Hematopoietic multipotent progenitor cell treated with erythropoietin and hydrocortisone succinate and interleukin-3 and kit ligand, for 4 days (in vitro differentiated cells): Measurements from ENCODE around the gene TMEM198.
A peak's percentile ranks its signal among the peaks of the same experiment; 100 is the strongest.

ENCODE experiments used
- DNase-seq: peaks from one replicate; pipeline ENCODE4 v3.0.0-alpha.2; 2015

The TMEM198 gene

DNA sequence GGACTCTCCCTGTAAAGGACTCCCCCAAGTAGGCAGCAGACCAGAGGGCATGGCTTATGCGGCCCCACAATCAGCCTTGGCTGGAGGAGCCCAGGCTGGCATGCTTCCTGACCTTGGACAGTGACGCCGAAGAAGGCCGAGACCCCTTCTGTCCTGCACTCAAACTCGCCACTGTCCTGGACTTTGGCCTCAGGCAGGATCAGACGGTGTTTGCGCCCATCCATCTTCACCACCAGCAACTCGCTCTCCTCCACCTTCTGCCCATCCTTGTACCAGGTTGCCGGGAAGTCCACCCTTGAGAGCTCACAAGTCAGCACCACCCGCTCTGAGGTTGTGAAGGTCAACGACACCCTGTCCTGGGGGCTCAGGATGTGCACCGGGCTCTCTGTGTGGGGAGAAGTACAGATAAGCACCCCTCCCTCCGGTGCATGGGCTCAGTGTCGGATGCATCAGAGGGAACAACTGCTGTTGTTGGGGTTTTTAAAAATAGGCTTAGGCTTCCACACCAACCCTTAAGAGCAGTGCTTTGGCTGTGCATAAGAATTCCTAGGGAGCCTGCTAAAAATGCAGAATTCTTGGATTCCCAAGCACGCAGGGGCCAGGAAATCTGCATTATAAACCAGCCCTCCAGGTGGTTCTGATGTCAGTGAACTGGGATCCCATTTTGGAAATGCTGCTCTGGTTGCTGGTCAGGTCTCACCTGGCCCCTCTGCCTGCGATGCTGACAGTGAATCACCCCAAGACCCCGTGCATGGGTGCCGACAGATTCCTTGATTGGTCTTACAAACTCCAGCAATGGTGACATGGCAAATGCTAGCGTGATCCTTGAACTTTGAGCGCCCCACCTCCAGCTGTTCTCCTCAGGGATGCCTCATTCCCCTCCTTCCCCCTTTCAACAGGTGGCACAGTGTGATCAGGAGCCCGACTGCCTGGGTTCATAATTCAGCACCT lies 21.6 kb downstream of the TMEM198 start:
- DNase-seq, result no peak

DNA sequence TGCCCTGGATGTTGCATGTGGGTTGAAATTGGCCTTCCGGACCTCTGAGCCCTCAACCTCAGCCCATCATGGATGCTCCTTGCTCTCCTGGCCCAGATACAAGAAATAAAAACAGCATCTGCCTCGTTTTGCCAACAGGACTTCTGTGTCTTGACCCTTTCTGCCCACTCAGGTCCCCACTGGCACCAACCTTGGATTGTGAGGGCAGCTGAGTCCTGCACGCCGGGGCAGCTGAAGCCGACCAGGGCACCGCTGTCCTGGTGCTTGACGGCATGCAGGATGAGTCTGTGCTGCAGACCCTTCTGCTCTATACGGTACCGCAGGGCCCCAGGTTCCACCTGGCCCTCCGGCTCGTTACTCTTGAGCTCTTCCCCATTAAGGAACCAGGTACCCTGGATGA lies 22.8 kb downstream of the TMEM198 start:
- DNase-seq, result no peak

DNA sequence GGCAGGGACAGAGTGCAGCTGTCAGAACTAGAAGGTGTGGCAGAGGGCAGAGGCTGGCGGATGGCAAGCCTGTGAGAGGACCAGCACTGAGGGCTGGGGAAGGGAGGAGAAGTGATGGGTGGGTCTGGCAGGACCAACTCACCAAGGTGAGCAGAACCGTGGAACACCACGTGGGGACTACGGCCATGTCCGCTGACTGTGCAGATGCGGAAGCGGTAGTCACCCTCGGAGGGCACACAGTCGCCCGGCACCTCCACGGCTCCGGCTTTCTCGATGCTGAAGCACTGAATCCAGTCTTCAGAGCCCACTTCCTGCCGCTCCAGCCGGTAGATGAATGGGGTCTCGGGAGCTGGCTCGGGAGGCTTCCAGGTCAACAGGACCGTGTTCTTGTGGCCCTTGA lies 23.3 kb downstream of the TMEM198 start:
- DNase-seq, result no peak

DNA sequence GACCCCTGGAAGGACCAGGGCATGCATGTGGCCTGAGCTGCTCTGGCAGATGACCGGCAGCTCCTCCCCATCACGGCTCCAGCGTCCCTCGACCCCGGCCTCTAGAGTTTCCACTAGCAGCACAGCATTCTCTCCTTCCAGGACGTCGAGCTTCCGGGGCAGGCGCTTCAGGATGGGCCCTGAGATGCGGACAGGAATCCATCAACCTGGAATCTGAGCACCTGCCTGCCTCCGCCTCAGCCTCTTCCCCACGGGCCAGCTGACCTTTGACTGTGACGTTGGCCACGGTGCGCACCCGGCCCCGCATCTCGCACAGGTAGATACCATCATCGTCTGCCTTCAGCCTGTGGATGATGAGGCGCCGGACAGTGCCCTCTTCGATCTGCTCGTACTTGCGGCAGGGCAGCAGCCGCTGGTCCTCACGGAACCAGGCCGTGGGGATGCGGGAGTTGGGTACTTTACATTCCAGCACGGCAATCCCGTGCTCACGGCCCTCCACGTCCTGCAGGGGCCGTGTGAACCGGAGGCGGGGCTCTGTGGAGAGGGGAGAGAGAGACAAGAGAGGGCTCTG lies 24.0 kb downstream of the TMEM198 start:
- no peak for DNase-seq

DNA sequence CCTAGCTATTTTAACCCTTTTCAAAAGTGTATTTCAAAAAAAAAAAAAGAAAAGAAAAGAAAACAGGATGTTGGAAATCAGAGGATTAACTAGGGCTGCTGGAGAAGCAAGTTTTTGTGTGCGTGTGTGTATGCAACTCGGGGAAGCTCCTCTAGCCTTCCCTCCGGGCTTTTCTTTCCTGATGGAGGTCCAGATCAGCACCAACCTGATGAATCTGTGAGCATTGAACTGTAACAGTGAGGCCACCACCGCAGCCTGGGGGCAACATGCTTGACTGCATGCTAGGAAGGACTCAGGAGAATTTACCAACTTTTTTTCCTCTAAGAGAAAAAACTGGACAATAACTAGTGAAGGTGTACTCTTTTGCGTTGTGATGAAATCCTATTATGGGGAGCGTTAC lies 25.2 kb downstream of the TMEM198 start:
- DNase-seq, result no peak

DNA sequence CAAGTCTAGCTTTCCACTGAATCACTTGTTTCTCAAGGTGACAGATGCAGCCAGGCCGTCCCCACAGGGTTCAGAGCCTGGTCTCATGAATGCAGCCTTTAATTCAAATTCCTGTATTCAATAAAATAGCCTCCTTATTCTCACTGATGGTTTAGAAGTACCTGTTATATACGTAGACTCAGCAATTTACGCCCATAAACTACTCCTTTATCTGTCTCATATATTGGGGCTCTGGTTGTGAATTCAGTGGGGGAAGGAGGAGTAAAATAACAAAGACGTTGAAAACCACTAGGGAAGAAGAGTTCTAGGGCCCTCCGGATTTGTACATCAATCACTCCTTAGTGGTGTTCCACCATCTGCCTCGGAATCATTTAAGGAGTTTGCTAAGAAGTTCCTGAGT lies 25.8 kb downstream of the TMEM198 start:
- DNase-seq, result no peak

DNA sequence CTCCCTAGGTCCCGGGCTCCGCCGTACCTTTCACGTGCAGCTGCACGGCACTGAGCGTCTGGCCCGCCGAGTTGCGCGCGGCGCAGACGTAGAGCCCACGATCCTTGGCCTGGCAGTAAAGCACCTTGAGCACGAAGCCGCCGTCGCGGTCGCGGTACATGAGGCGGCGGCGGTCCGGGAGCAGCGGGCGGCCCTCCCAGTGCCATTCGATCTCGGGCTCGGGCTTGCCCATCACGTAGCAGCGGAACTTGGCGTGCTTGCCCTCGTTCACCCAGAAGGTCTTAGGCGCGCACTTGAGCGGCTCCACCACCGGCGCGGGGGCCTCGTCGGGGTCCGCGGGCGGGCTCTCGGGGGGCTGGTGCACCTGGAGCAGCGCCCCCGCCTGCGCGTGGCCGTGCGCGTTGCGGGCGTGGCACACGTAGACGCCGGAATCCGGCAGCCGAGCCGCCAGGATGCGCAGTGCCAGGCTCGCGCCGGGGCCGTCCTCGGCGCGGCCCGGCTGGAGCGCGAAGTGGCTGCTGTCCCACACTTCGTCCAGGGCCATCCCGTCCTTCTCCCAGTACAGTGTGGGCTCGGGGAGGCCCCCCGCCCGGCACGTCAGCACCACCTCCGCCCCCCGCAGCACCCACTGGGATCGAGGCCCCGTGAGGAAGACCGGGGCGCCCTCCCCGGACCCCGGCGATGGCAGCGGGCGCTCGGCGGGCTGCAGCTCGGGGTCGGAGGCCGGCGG lies 26.5 kb downstream of the TMEM198 start:
- DNase-seq, result peak; percentile 52

DNA sequence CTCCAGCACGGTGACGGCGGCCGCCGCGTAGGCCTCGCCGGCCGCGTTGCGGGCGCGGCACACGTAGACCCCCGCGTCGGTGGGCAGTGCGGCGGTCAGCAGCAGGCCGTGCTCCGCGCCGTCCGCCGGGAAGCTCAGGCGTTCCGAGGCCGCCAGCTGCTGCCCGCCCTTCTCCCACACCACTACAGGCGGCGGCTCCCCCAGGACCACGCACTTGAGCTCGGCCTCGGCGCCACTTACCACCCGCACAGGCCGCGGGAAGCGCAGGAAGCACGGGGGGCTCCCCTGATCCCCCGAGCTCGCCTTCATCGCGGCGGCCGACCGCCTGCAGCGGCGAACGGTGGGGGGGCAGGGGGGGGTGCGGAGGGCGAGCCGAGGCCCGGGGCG lies 27.1 kb downstream of the TMEM198 start:
- peak; percentile 32 for DNase-seq

DNA sequence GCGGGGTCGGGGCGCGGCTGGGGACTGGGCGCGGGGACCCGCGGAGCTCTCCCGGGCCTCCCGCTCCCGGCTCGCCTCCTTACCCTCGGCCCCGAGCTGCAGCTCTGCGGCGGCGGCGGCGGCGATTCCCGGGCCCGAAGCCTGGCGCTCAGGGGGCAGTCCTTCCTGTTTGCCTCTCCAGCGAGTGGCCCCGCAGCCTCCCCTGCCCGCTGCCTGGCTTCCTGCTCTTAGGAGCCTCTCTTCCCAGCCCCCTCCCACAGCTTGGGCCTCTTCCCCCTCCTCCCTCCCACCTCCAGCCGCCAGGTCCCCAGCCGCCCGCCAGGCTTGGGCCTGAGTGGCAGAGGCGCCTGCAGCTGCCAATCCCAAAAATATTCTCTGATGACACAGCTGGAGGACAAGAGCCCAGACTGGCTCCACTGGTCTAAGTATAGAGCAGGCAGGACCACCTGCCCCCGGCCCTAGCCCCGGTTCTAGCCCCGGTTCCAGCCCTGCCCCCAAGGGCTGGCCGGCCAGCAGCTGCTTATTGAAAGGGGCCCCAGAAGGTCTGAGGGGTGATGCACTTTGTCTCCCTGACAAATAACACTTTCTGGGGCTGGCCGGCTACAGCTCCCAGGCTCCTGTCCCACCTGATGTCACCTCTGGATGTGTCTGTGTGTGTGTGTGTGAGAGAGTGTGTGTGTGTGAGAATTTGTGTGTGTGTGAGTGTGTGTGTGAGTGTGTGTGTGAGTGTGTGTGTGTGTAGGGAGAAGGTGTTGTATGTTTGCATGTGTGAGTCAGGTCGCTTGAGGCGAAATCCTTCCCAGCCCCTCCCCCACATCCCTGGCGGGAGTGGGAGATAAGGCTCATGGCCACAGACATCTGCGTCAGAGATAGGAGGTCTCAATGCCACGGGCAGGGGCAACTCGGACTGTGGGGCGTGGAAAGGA lies 27.7 kb downstream of the TMEM198 start, which contains the start of gene OBSL1:
OBSL1 (minus strand) TSS at position 229 of the 926 bp plus-strand sequence. CDS start 307 bp downstream, outside the sequence.
- peak; percentile 87 for DNase-seq

DNA sequence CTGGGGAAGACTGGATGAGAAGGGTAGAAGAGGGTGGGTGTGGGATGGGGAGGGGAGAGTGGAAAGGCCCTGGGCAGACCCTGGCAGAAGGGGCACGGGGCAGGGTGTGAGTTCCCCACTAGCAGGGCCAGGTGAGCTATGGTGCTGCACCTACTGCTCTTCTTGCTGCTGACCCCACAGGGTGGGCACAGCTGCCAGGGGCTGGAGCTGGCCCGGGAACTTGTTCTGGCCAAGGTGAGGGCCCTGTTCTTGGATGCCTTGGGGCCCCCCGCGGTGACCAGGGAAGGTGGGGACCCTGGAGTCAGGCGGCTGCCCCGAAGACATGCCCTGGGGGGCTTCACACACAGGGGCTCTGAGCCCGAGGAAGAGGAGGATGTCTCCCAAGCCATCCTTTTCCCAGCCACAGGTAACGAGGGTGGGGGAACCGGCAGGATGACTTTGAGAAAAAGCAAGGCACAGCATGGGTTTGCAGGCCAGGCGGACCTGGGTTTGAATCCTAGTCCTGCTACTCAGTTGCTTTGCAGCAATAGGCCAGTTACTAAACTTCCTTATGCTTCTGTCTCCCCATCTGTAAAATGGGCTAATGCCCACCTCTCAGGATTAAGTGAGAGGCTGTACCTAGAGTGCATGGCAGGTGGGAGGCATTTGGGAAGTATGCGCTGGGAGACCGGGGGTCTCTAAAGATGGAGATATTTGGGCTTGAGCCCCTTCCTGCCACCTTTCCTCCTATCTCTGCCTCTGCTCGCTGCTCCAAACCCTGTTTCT lies 28.6 kb downstream of the TMEM198 start, which contains the start of gene INHA:
INHA (plus strand) TSS at position 74 of the 765 bp plus-strand sequence; CDS start at position 139, 65 bp downstream.
- no peak for DNase-seq

DNA sequence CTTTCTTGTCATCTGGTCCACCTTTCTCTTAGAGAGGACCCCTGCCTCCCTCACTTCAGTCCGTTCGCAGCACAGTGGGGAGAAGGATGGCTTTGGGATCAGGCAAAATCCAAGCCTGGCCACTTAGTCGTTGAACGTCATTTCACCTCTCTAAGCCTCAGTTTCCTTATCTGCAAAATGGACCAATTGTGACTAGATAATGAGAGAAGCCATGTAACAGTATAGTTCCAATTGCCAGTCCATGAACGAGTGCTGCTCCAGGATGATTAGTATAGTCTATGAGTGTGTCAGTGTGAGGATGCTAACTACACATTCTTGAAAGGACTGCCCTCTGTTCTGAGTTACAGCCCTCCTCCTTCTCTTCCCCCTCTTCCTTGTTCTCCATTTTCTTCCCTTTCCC lies 29.3 kb downstream of the TMEM198 start:
- no peak for DNase-seq

DNA sequence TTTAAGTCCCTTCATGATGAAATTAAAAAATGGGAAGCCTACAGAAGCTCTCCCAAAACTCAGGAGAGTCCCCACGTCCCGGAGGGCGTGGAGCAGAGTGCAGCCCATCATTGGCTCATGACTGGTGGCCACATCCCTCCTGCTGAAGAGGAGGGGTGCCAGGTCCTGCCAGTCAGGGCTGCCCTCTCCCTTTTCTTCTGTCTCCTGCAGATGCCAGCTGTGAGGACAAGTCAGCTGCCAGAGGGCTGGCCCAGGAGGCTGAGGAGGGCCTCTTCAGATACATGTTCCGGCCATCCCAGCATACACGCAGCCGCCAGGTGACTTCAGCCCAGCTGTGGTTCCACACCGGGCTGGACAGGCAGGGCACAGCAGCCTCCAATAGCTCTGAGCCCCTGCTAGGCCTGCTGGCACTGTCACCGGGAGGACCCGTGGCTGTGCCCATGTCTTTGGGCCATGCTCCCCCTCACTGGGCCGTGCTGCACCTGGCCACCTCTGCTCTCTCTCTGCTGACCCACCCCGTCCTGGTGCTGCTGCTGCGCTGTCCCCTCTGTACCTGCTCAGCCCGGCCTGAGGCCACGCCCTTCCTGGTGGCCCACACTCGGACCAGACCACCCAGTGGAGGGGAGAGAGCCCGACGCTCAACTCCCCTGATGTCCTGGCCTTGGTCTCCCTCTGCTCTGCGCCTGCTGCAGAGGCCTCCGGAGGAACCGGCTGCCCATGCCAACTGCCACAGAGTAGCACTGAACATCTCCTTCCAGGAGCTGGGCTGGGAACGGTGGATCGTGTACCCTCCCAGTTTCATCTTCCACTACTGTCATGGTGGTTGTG lies 30.9 kb downstream of the TMEM198 start:
- DNase-seq, result no peak

DNA sequence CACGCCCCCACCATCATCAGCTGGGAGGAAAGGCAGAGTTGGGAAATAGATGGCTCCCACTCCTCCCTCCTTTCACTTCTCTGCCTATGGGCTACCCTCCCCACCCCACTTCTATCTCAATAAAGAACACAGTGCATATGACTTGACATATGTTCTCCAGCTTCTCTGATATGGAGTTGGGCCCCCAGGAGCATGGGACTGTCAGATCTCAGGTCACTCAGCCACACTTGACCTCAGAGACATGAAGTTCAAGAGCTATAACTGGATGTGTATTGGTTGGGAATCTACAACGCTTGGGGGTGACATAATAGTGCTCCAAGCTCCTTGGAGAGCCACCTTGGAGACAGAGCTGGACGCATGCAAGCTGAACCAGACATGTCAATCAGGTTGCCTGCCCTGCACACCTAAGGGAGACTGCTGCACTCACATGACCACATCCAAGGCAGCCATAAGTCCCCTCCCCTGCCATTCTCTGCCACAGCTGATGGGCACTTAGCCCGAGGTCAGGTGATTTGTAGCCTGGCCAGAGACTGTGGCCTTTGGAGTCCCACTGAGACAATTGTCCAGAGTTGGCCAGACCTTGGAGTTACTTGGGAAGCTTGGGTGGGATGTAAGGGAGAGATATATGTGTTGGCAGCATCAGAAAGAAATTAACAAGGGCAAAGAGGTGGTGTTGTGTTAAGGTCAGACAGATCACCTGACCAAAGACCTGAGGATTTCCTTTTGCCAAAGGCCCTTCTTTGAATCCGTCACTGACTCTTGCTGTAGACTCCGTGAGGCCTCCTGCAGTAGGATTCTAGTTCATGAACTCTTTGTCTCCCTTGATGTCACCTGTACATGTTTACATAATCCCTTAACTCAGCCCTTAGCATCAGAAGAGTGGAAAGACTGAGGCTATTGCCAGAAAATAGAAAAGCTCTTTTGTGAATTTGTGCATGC lies 32.0 kb downstream of the TMEM198 start:
- no peak for DNase-seq

DNA sequence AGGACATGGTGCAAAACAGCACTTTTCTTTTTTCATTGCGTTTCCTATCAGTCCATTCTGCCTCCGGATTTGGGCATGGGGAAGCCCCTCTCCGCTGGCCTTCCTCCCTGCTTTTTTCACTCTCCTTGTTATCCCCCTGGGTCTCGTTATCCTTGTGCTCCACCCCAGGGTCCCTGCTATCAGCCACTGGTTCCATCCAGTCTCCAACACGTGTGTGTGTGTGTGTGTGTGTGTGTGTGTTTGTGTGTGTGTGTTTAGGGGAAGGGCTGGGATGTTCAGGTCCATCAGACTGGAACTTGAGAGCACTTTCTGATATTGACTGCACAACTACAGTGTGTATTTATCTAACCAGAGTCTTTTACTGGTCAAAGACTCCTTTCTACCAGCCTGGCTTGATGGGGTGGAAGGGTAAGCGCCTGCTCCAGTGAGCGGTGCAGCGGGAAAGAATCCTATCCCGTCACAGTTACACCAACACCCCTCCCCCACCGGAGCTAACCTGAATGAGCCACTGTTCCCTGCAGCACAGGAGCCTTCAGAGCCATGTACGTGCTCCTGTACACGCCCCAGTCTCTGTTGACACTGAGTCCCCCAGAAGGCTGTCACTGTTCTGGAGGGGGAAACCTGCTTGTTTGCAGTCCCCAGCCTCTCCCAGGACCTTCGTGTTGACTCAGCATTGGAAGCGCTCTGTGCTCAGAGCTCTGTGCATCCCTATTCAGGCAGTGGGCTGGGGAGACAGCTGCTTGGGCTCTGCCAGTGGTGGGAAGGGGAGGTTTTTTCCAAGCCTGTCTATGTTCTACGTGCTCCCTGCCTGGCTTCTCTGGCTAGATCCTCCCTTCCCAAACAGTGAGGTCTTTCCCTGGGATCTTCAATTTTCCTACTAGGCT lies 32.9 kb downstream of the TMEM198 start:
- no peak for DNase-seq

DNA sequence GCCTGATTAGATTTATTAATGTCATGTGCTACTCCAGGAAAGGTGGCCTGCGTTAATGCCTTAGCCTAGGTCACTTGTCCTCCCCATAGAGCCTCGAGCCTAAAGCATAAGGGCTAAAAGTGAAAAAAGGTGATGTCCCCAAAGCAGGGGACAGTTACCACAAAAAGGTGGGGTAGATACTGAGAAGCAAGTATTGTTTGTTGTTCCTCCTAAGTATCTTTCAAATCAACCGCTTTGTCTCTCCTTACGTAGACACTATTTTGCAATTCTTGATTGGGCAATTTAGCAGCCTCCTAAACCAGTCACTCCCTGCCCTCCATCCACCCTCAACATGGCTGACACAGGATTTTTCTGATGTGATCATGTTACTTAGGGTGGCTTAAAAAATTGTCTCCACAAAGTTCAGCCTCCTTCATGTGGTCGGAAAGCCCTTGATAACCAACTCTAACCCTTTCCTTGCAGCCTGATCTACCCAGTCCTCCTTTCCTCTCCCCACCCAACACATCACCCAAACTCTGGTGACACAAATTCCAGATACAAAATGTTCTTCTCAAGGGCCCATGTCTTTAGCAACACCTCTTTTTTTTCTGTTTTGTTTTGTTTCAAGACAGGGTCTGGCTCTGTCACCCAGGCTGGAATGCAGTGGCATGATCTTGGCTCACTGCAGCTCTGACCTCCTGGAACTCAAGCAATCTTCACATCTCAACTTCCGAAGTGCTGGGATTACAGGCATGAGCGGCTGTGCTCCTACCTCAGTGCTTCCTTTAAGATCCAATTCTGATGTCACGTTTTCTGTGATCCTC lies 35.2 kb downstream of the TMEM198 start:
- peak; percentile 77 for DNase-seq

DNA sequence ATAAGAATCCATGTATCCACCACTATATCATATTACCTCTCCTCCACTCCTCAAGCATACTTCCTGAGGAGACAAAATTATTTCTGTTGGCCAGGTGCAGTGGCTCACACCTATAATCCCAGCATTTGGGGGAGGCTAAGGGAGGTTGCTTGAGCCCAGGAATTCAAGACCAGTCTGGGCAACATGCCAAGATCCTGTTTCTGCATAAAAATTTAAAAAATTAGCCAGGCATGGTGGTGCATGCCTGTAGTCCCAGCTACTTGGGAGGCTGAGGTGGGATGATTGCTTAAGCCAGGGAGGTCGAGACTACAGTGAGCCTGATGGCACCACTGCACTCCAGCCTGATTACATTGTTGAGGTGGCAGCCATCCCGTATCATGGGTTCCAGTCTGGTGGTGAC lies 37.5 kb downstream of the TMEM198 start:
- DNase-seq, result no peak

DNA sequence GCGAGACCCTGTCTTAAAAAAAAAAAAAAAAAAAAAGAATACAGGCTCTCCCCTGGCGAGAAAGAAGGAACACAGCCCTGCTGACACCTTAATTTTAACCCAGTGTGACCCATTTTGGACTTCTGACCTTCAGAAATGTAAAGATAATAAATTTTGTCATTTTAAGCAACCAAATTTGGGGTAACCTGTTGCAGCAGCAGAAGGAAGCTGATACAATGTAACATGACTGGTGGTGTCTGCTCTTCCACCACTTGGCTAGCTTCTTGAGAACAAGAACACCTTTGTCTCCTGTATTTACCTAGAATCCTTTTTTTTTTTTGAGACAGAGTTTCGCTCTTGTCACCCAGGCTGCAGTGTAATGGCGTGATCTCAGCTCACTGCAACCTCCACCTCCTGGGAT lies 47.3 kb downstream of the TMEM198 start:
- no peak for DNase-seq

DNA sequence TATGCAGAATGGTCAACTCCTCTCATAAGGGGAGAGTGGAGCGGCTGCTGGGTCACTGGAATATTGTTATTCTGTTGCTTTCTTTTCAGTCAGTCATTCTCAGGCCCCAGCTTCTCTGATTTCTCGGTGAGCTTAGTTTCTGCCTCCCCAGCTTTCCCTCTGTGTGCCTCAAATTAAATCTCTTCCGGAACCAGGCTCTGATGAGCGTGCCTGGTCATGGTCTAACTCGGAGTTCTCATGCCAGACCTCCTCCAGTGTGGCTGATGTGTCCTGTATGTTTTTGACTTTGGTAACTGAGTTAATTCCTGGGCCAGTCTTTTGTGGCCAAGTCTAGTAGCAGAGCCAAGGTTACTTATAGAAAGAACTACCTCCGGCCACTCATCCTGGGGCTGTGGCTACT lies 48.9 kb downstream of the TMEM198 start:
- DNase-seq, result no peak
